Measurements from ENCODE around the gene A4GALT.
"Not testable (repeated sequence)": the region's sequence is repeated elsewhere in the genome, so short reads cannot be mapped to it uniquely, and the experiment has no call there.

Gene A4GALT

DNA sequence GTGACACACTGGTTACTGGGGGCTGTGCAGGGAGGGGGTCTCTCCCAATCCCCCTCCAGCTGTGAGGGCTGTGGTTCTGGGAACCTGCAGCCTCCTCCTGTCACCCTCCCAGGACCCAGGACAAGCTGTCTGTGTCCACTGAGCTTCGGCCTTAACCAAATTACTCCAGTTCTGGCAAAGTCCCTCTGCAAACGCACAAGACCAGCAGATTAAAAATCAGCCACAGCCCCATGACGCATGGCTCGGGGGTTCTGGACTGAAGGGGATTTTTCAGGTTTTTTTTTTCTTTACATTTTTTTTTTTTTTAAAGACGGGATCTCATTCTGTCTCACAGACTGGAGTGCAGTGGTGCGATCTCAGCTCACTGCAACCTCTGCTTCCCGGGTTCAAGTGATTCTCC is 32.2 kb upstream of the A4GALT start:
- TF ChIP-seq, protein P1, sequence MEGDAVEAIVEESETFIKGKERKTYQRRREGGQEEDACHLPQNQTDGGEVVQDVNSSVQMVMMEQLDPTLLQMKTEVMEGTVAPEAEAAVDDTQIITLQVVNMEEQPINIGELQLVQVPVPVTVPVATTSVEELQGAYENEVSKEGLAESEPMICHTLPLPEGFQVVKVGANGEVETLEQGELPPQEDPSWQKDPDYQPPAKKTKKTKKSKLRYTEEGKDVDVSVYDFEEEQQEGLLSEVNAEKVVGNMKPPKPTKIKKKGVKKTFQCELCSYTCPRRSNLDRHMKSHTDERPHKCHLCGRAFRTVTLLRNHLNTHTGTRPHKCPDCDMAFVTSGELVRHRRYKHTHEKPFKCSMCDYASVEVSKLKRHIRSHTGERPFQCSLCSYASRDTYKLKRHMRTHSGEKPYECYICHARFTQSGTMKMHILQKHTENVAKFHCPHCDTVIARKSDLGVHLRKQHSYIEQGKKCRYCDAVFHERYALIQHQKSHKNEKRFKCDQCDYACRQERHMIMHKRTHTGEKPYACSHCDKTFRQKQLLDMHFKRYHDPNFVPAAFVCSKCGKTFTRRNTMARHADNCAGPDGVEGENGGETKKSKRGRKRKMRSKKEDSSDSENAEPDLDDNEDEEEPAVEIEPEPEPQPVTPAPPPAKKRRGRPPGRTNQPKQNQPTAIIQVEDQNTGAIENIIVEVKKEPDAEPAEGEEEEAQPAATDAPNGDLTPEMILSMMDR (IDR thresholded peaks at IDR 0.05; ENCODE audit: insufficient read depth, low read depth, low read length, missing control alignments) = no peak
- DNase-seq (ENCODE audit: low read depth) = peak; percentile 75
- H3K4me3 ChIP-seq (ENCODE audit: low read depth, low read length) = no peak overlapping the region

DNA sequence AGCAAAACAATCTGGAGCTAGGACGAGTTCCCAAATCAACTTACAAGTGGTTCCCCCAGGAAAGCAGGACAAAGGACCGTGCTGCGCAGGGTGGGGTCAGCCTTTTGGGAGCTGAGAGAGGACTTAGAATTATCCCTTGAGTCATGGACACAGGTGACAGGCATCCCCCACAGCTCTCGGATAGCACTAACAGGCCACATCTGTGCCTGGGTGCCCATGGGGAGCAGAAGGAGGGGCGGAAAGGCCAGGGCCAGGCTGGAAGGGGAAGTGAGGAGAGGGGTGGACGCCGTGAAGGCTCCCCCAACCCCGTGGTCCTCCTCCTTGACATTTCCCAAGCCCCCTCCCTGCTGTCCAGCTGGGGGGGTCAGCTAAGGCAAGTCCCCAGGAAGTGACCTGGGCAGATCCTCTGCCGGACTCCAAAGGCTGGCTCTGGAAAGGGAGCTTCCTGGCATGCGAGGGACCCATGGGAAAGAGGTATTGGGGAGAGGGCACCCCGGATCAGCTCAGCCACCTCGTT is 31.6 kb upstream of the A4GALT start:
- TF ChIP-seq, protein P1 (IDR thresholded peaks at IDR 0.05; ENCODE audit: insufficient read depth, low read depth, low read length, missing control alignments) = no peak
- H3K4me3 ChIP-seq (ENCODE audit: low read depth, low read length) = no peak overlapping the region
- DNase-seq (ENCODE audit: low read depth) = no peak

DNA sequence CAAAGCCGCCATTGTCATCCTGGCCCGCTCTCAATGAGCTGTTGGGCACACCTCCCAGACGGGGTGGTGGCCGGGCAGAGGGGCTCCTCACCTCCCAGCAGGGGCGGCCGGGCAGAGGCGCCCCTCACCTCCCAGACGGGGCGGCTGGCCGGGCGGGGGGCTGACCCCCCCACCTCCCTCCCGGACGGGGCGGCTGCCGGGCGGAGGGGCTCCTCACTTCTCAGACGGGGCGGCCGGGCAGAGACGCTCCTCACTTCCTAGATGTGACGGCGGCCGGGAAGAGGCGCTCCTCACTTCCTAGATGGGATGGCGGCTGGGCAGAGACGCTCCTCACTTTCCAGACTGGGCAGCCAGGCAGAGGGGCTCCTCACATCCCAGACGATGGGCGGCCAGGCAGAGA is 29.8 kb upstream of the A4GALT start:
- not testable (repeated sequence) for DNase-seq (ENCODE audit: low read depth)

DNA sequence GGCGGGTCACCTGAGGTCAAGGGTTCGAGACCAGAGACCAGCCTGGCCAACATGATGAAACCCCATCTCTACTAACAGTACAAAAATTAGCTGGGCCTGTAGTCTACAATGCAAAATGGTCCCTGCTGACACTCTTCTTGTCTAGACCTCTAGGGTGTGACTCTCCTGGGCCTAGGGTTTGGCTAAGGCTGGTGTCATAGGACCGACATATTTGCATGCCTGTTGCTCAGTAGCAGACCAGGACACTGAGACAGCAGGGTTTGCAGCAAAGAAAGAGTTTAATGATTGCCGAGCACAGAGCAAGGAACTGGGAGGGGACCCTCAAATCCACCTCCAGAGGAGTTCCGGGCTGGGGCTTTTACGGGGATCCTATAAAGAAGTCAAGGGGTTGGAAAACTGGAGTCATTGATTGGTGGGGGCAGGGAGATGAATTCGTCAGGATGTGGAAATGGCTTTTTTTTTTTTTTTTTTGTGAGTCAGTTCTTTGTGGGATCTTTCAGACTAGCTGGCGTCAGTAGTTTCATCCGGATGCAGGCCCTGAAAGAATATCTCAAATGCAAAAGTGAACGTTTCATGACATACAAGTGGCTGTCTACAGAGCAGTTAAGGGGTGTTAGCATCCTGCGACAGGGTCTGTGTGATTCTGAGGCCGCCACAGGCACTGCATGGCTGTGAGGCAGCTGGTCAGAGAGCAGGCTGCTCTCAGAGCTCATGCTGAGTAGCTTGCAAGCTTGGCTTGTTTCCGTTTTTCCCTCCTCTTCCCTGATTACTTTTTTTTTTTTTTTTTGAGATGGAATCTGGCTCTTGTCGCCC is 27.2 kb upstream of the A4GALT start:
- H3K4me3 ChIP-seq (ENCODE audit: low read depth, low read length) = no peak overlapping the region
- TF ChIP-seq, protein P1 (IDR thresholded peaks at IDR 0.05; ENCODE audit: insufficient read depth, low read depth, low read length, missing control alignments) = no peak
- peak; percentile 47 for DNase-seq (ENCODE audit: low read depth)

More for the DNA sequence above, 29.8 kb upstream of the A4GALT start:
- H3K4me3 ChIP-seq (ENCODE audit: low read depth, low read length) = not testable (repeated sequence)

DNA sequence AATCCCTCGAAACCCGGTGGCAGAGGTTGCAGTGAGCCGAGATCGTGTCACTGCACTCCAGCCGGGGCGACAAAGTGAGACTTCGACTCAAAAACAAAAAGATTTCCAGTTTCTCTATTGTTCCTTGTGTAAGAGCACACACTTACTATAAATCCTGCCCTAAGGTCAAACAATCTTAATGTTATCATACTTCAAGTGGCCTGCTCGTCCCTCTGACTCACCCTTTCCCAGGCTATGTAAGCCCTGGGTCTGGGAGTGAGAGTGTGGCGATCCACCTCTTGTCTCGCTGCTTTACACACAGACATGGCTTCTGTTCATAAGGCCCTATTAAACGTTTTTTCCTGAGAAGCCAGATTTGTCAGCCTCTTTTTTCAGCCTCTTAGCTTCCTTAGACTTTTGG is 24.4 kb upstream of the A4GALT start:
- no peak overlapping the region for H3K4me3 ChIP-seq (ENCODE audit: low read depth, low read length)
- TF ChIP-seq, protein P1 (IDR thresholded peaks at IDR 0.05; ENCODE audit: insufficient read depth, low read depth, low read length, missing control alignments) = no peak
- no peak for DNase-seq (ENCODE audit: low read depth)

DNA sequence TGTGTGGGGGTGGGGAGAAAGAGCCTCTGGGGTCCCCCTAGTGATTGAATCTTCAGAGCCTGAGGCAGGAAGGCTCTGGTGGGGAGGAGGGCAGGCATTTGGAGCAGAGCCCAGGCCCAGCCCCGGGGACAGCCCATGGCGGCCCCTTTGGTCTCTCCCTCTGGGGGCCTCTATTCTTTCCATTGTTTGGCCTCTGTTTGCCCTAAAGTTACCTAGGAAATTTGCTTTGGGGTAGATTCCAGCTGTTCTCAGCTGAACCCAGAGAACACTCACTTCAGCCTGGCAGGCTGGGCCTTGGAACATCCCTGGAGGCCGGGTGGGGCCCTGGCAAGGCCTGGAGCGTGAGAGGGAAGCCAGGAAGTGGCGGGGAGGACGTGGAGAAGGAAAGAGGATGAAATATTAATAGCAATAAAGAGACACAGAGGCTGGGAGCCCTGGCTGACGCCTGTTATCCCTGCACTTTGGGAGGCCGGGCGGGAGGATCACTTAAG is 22.9 kb upstream of the A4GALT start:
- no peak overlapping the region for H3K4me3 ChIP-seq (ENCODE audit: low read depth, low read length)
- TF ChIP-seq, protein P1 (IDR thresholded peaks at IDR 0.05; ENCODE audit: insufficient read depth, low read depth, low read length, missing control alignments) = no peak
- DNase-seq (ENCODE audit: low read depth) = no peak

DNA sequence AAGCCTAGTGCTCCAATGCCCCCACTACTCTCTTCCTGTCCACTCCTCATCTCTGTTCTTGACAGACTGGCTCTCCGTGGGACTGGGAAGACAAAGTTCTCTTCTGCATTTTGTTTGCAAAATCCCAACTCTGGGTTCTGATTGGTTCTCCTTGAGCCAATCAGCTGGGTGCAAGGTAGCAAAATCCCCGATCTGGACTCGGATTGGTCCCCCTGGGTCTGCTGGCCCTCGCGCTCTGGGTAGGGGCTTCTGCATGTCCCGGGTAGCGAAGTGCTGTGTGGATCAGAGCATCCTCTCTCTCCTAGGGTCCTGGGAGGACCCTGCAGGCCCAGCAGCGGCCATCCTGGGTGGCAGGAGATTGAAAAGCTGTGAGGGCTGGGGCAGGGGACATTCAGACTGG is 22.3 kb upstream of the A4GALT start:
- no peak overlapping the region for H3K4me3 ChIP-seq (ENCODE audit: low read depth, low read length)
- TF ChIP-seq, protein P1 (IDR thresholded peaks at IDR 0.05; ENCODE audit: insufficient read depth, low read depth, low read length, missing control alignments) = no peak
- no peak for DNase-seq (ENCODE audit: low read depth)

DNA sequence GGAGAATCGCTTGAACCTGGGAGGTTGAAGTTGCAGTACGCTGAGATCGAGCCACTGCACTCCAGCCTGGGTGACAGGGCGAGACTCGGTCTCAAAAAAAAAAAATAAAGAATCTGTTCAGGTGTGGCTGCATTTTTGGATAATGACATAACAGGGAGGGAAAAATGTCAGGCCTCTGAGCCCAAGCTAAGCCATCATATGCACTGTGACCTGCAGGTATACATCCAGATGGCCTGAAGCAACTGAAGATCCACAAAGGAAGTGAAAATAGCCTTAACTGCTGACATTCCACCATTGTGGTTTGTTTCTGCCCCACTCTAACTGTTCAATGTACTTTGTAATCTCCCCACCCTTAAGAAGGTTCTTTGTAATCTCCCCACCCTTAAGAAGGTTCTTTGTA is 19.6 kb upstream of the A4GALT start:
- not testable (repeated sequence) for DNase-seq (ENCODE audit: low read depth); H3K4me3 ChIP-seq (ENCODE audit: low read depth, low read length)
